GM18505 (cell line): ENCODE measurements around the gene ATRNL1.

Experiments
- ATAC-seq: cut with Tn5 transposase; IDR thresholded peaks from one replicate; pipeline ENCODE4 v1.9.1; 2021; ENCODE audit not compliant: unreplicated experiment
- POLR2A ChIP-seq: IDR thresholded peaks from 4 replicates; pipeline ENCODE4 v1.6.1; 2011; ENCODE audit warnings: borderline replicate concordance; ENCODE audit not compliant: insufficient read depth, insufficient read length; ENCODE audit errors: extremely low read depth

Gene ATRNL1

GRCh38 chr10:115056186-115056585, 37.0 kb upstream of the ATRNL1 start:
- TF ChIP-seq POLR2A, result no peak
- ATAC-seq, result no peak

GRCh38 chr10:115059301-115059898, 33.8 kb upstream of the ATRNL1 start:
- ATAC-seq, result no peak
- TF ChIP-seq POLR2A, result no peak

- ATAC-seq, result no peak
- no peak for TF ChIP-seq POLR2A
Measured at GRCh38 chr10:115063701-115064658, 29.2 kb upstream of the ATRNL1 start.

DNA sequence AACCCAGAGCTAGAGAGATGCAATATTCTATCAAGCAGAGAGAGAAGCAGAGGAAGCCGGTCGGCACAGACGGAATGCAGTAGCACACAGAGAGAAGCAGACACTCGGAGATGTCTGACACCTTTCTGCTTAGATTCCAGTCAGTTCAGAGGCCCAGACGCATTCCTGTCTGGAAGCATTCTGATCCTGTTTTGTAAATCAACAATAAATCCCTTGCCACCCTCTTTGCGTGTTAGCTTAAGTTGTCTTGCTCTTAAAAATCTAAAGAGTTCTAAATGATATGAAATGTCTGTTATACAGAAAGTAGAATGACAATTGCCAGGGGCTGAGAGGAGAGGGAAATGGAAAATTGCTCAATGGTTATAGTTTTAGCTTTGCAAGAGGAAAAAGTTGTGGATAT, 27.4 kb upstream of the ATRNL1 start:
- no peak for ATAC-seq
- TF ChIP-seq POLR2A, result no peak

GRCh38 chr10:115066528-115066927, 26.6 kb upstream of the ATRNL1 start:
- ATAC-seq, result no peak
- TF ChIP-seq POLR2A, result no peak

GRCh38 chr10:115073796-115074195, 19.4 kb upstream of the ATRNL1 start:
- TF ChIP-seq POLR2A, result no peak
- ATAC-seq, result no peak

DNA sequence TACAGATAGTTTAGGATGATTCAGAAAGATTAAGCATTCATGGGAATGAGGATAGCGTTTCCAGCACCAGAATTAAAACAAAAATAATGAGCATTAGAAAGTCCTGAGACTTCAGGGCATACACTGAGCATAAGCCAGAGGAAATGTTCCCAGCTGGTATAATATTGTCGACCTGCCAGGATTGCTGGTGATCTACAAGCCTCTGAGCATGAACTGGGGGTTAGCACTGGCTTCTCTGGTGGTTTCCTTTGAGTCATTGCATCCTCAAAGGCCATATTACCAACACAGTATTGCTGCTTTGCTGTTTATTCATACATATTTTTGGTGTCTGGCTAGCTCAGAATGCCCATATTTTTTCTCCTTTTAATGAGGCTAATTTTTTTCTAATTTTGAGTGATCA, 10.7 kb upstream of the ATRNL1 start:
- ATAC-seq, result no peak
- TF ChIP-seq POLR2A, result no peak

DNA sequence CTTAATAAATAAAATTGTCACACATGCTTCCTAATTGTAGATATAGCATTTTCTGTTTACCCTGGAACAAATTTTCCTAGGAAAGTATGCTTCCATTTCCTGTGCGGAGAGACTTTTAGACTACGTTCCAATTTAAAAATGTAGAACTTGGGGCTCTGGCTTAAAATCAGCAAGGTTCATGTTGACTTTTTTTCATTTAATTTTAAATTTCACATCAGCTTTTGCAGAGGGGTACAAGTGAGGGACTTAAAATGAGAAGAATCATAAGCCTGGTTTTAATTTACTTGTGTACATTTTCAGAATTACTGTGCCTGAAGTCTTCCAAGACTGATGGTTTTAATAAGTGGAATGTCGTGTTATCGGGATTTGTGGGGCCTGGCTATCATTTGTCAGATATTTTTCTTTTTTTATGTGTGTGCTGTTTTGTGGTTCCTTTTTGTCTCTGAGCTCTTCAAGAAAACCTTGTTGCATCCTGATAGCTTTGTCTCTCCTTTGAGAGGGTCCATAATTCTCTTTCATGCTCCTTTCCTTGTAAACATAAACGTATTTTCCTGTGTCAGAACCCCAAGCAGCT, 8.8 kb upstream of the ATRNL1 start:
- no peak for ATAC-seq
- no peak for TF ChIP-seq POLR2A

DNA sequence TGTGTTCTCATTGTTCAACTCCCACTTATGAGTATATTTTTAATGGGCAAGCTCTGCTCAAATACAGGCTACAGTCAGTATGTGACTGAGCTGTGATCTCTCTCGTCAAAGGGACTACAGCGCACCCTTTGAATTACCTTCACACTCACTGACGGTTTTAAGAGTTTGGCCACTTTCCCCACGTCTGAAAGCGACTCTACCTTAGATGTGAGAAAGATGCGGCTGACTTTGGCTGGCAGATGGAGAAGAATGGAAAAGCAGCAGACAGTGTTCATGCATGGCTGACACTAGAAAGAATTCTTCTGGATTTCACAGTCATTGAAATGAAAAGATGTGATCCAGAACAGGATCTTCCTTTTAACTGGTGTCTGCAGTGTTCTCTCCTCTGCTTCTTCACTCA, 2.0 kb upstream of the ATRNL1 start:
- ATAC-seq, result no peak
- TF ChIP-seq POLR2A, result no peak

- no peak for TF ChIP-seq POLR2A
- peak; percentile 4 for ATAC-seq
Measured at GRCh38 chr10:115092258-115092554, 959 bp upstream of the ATRNL1 start.

DNA sequence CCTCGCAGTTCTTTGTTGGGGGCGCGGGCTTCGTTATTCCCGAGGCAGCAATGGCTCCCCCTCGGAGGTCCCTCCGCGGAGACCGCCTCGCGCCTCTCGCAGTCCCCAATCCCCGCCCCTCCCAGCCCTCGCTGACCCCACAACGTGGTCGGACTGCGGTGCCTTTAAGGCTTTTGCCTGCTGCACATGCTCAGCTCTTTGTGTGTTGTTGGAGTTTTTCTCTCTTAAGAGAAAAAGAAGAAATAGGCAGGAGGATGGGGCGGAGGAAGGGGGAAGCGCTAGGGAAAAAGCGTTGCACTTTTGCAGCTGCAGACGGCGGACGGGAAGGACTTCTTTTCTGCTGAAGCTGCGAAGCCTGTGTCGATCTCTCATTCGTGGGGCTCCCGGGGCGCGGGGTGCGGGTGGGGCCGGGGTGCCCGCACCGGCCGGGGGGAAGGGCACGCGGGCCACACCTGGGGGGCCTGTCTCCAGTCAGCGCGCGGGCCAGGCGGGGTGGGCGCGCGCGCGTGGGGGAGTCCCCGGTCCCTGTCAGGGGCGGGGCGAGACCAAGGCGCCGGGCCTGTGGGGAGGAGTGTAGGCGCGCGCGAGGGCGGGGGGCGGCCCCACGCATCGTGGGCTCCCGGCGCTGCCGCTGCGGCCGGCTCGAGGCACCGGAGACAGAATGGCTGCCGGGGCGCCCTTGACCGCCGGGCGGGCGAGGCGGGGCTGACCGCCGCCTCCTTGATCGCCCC, 445 bp upstream of the ATRNL1 start:
- TF ChIP-seq POLR2A, result no peak
- peak; percentile 79 for ATAC-seq

GRCh38 chr10:115093776-115094408, 727 bp downstream of the ATRNL1 start:
- peak; percentile 50 for ATAC-seq
- no peak for TF ChIP-seq POLR2A
